WERI-Rb-1 (cell line): ENCODE results near the gene COL23A1.

Experiments used
- DNase-seq: peaks from one replicate; pipeline ENCODE4 v3.0.0-alpha.2; 2020
- H3K27ac ChIP-seq: fragments of 250-450 bp; sonication (Bioruptor Pico); 2 replicates; pipeline ENCODE4 v1.5.1; 2020; ENCODE audit warnings: mild to moderate bottlenecking, moderate library complexity
- H3K27me3 ChIP-seq: fragments of 250-450 bp; sonication (Bioruptor Pico); 2 replicates; pipeline ENCODE4 v1.5.1; 2021; ENCODE audit warnings: mild to moderate bottlenecking, low read depth, moderate library complexity; ENCODE audit not compliant: insufficient read depth, severe bottlenecking
- H3K36me3 ChIP-seq: fragments of 250-450 bp; sonication (Bioruptor Pico); 2 replicates; pipeline ENCODE4 v1.5.1; 2020; ENCODE audit warnings: mild to moderate bottlenecking, moderate library complexity
- H3K4me3 ChIP-seq: 2 replicates; pipeline ENCODE4 v1.5.1; 2011; ENCODE audit warnings: low read depth, mild to moderate bottlenecking, control low read depth, low read length
- H3K9me3 ChIP-seq: fragments of 250-450 bp; sonication (Bioruptor Pico); 2 replicates; pipeline ENCODE4 v1.5.1; 2021; ENCODE audit warnings: mild to moderate bottlenecking, moderate library complexity; ENCODE audit not compliant: severe bottlenecking
- TF ChIP-seq, protein P1 (sequence below): IDR thresholded peaks from 2 replicates; pipeline ENCODE4 v1.5.1; 2011; ENCODE audit warnings: low read depth, mild to moderate bottlenecking, control low read depth, inconsistent platforms, low read length

Gene COL23A1

DNA sequence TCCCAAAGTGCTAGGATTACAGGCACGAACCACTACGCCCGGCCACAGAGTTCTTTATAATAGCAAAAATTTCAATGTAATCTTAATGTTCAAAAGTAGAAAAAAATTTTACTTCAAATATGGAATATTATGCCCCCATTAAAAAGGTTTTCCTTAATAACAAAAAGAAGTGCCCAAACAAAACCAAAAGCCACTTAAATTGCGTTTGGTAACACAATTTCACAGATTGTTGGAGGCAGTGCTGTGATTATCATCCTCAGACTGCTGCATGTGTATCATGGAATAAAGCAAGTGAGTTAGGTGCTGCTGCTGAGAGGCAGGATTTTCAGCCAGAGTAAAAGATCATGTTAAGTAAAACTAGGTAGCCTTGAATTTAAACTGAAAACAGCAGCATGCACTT, 132.7 kb downstream of the COL23A1 start:
- H3K9me3 ChIP-seq: no peaks in the 10 kb centered on the region
- DNase-seq: no peak
- TF ChIP-seq, protein P1, sequence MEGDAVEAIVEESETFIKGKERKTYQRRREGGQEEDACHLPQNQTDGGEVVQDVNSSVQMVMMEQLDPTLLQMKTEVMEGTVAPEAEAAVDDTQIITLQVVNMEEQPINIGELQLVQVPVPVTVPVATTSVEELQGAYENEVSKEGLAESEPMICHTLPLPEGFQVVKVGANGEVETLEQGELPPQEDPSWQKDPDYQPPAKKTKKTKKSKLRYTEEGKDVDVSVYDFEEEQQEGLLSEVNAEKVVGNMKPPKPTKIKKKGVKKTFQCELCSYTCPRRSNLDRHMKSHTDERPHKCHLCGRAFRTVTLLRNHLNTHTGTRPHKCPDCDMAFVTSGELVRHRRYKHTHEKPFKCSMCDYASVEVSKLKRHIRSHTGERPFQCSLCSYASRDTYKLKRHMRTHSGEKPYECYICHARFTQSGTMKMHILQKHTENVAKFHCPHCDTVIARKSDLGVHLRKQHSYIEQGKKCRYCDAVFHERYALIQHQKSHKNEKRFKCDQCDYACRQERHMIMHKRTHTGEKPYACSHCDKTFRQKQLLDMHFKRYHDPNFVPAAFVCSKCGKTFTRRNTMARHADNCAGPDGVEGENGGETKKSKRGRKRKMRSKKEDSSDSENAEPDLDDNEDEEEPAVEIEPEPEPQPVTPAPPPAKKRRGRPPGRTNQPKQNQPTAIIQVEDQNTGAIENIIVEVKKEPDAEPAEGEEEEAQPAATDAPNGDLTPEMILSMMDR: no peak
- H3K36me3 ChIP-seq: no peaks in the 10 kb centered on the region
- no peak overlapping the region for H3K4me3 ChIP-seq
- no peak overlapping the region for H3K27ac ChIP-seq
- no peaks in the 10 kb centered on the region for H3K27me3 ChIP-seq

DNA sequence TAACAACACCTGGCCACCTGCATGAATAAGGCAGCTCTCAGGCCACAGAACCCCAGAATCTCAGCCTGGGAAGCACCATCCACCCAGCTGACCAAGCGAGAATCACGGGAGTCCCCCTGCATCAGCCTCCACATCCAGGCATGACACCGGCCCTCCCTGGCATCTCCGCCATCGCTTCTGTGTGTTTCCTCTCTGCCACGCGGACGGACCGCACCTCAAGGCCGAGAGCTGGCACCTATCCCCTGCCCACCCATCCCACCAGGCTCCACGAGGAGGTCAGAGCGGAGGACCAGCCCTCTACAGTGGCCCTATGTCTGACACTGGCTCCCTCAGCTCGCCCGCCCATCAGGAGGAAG, 134.7 kb downstream of the COL23A1 start:
- no peak overlapping the region for H3K4me3 ChIP-seq
- H3K27me3 ChIP-seq: no peaks in the 10 kb centered on the region
- no peak for DNase-seq
- H3K36me3 ChIP-seq: no peaks in the 10 kb centered on the region
- H3K27ac ChIP-seq: no peak overlapping the region
- TF ChIP-seq, protein P1: no peak
- H3K9me3 ChIP-seq: no peaks in the 10 kb centered on the region

DNA sequence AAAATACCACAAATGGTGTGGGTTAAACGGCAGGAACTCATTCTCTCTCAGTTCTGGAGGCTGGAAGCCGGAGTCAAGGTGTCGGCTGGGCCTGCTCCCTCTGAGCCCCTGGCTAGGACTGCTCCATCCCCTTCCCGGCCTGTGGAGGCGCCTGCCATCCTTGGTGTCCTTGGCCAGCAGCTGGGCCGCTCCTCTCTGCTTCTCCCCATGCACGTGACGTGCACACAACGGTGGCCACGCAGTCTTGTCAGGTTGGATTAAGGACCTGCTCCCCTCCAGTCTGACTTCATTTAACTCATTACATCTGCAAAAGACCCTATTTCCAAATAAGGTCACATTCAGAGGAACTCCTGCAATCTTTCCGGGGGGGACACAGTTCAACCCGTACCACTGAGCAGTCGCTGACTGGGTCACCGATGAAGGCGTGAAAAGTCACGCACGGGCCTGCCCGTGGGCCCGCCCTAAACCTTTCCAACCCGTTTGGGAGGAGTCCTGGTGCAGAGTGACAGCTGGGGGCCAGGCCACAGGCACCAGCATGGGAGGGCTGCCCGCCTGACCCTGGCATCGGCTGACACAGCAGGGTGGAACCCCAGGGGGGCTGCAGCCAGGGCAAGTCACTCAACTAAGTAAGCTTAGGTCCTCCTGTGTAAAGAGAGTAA, 135.2 kb downstream of the COL23A1 start:
- Histone ChIP-seq H3K36me3 (no peaks in the 10 kb centered on the region), H3K27me3 (no peaks in the 10 kb centered on the region), H3K4me3 (no peak overlapping the region), H3K9me3 (no peaks in the 10 kb centered on the region), H3K27ac (no peak overlapping the region)
- TF ChIP-seq, protein P1: no peak
- DNase-seq: no peak

DNA sequence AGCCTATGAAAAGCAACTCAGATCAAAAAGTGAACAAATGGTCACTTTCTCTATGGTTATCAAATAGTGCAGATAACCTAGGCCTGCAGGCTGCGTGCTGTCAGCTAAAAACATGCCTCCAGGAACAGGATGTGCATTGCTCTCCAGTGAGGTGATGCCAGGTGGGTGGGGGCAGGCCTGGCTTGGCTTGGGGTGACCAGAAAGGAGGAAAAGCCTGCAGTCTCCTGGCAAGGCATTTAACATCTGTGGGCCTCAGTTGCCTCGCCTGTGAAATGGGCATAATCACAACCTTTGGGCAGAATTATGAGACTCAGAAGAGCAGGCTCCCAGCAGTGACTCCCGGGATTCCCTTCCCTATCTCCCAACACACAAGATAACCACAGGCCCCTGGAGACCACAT, 135.9 kb downstream of the COL23A1 start:
- Histone ChIP-seq H3K27ac (no peak overlapping the region), H3K9me3 (no peaks in the 10 kb centered on the region), H3K36me3 (no peaks in the 10 kb centered on the region), H3K27me3 (no peaks in the 10 kb centered on the region), H3K4me3 (no peak overlapping the region)
- no peak for DNase-seq
- TF ChIP-seq, protein P1: no peak

DNA sequence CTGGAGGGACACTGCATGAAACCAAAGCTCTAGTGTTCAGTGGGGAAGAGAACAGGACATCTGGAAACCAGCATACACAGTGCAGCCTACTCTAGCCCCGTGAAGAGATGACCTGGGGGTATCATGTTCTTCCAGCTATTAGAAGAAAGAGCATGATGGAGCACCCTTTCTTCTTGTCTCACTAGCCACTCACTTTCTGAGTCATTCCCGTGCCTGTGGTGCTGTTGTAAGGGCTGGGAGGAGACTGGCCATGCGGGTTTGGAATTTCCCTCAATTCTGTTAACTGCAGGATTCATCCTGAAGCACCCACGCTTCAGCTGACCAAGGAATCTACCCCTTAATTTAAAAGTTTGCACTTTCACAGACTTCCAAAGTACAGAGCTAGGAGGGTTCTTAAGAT, 137.0 kb downstream of the COL23A1 start:
- no peaks in the 10 kb centered on the region for H3K27me3 ChIP-seq
- H3K9me3 ChIP-seq: no peaks in the 10 kb centered on the region
- H3K4me3 ChIP-seq: no peak overlapping the region
- H3K36me3 ChIP-seq: no peaks in the 10 kb centered on the region
- H3K27ac ChIP-seq: no peak overlapping the region
- DNase-seq: no peak
- TF ChIP-seq, protein P1: no peak
